HG03460 (cell line): ENCODE results near the gene TCF4.
A peak's percentile ranks its signal among the peaks of the same experiment; 100 is the strongest.

ENCODE experiments used
- ATAC-seq: cut with Tn5 transposase; IDR thresholded peaks from one replicate; pipeline ENCODE4 v1.9.1; 2021; ENCODE audit not compliant: unreplicated experiment

TCF4 gene

DNA sequence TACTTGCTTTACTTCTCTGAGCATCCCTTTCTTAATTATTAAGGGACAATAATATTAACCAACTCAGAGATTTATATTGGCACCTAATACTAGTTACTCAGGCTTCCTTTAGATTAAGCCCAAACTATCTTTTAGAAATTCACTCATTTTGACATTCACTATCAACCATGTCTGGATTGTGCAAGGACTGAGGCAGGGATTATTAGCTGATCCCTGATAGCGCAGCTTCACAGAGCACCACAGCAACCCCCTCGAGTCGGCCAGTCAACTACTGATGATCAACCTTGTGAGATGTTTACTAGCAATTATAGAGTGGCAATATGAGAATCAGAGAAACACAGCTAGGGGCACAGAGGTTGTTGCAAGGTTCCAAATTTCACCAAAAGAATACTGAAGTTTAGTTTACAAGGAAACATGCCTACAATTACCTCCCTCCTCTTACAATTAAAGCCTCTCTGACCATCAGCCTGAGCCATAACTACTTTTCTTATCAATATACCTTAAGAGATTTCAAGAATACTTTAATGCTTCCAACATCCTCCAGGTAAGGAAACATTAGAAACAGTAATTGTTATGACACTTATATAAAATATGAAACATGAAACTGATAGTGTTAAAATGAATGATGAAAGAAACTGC lies 191.6 kb downstream of the TCF4 start:
- ATAC-seq, result no peak

DNA sequence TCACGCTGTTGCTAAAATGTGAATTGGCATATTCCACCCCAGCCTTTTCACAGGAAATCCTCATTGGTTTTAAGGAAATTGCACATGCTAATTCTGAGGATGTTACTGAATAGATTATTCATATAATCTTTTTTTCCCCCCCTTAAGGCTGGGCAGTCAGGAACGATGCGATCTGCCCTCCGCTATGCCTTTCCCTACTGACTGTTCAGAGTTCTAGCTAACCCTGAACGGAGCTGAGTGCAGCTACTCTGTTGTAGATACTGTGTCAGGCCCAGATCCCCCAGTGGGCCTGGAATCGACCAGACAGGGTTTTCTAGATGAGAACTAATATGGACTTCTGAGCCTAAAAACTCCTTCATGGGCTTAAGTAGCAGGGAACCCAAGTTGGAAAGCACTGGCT lies 192.2 kb downstream of the TCF4 start:
- ATAC-seq, result no peak

DNA sequence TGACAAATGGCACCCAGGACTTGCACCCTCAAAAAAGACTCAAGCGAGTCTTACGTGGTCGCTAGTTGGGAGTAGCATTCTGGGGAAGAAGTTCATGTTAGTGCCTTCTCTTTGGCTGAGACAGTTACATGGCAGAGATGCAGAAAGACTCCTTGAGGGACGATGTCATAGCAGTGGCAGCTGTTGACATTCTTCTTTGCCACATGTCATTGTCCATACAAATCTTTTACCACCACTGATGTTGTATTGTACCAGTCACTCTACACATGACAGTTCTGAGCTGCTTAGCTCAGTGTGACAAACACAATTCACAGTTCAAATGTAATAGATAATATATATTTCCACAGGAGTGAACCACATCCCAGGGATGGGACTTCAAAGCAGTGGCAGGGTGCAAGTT lies 197.1 kb downstream of the TCF4 start:
- no peak for ATAC-seq

DNA sequence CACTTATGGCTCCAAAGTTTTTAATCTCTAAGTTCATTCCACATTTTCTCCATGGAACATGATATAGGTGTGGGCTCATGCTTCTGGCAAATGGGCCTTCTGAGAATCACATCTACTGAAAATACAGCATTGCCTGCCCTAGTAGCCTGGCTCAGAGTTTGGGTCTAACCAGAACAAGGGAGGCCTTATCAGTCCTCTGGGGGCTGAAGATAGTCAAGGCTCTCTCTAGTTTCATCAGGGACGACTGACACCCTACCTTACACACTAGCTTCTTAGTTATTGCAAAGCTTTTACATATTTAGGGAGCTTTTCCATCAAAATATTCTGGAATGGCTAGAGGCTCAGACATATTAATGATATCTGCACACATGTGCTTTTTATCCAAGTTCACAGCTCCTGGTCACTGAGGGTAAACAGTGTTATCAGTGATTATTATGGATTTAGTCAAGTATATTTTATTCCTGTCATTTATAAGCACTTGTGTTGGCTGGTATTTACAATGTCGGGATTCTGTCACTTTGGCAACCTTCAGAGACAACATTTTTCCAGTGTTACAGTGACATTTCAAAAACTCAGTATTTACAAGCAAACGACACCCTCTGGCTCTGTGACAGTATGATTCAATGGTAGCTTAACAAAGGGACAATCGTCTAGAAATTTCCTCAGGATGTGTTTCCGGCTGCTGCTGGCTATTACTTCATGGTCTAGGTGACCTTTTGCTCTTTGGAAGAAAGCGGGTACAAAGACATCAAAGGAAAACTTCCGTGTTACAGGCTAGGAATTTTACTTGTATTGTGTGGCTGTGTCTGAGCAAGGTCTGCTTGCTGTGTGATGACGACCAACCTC lies 200.6 kb downstream of the TCF4 start:
- ATAC-seq, result no peak

DNA sequence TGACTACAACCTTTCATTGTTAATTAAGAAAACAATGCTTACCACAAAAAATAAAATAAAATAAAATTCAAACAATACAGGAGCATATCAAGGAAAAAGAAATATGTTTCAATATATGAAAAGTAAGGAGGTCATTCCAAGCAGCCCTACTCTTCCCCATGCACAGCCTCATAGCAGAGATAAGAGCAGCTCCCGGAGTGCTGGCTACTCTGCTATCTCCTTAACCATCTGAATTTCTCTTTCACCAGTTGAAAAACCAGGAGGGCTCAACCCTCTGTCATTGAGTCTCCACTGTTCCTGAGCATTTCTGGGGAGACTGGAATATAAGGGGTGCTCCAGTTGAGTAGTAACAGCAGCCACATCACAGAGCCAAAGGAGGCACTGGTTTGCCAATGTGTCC lies 201.4 kb downstream of the TCF4 start:
- ATAC-seq, result no peak

DNA sequence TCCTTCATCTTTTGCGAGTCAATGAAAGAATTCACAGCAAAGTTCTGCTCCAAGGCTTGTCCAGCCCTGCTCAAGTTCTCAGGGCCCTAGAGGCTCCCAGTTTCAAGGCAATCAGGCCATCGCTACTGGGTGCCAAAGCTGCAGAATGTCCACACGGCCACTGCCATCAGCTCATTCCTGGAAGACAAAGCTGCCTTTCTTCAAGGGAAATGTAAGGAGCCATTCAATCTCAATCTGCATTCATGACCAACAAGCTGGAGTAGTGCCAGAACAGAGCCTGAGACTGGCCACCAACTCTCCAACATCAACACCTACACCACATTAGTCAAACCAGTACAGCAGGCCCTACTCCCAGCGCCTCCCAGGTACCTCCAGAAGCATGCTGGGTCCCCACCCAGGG lies 202.2 kb downstream of the TCF4 start:
- ATAC-seq, result no peak

DNA sequence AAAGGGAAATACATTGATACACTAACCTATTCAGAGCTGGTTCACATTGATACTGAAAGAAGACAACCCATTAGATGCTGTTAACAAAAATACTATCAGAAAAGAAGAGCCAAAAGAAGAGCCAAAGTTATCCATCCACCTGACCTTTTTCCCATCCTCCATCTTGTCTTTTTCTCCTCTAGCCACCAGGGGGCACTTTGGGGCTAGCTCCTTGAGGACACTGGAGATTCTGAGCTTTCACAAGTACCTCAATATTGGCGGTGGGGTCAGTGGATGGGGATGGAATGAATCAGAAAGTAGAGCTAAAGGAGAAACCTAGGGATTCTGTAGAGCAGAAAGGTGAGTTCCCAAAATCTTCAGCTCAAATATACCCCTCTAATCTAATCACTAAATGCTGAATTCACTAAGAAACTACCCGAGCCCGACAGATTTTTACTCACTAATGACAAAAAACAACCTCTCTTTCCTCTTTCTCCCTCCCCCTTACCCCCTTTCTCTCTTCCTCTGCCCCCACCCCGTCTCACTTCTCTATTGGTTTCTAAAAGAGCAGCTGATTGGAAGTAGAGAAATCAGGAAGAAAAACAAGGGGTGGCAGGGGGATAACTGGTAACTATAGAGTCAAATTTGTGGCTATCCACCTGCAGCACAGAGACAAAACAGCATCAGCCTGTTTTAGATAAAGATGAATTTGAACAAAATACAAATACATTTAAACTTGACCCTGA lies 203.3 kb downstream of the TCF4 start:
- no peak for ATAC-seq

DNA sequence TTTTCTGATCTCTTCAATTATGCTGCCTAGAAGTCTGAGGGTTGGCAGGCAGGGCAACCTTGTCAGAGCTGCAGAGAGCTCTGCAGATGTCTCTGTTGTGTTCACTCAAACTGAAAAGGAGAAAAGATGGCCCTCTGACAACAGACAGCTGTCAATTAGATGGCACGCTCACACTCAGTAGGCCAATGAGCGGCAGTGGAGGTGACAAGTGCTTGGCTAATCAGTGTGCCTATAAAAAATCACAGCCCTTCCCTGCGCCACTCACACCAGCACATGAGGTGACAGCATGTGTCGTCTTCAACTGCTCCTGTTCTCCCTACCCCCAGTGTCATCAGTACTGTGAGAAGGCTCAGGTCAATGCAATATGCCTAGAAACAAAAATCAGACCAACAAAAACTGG lies 203.9 kb downstream of the TCF4 start:
- ATAC-seq, result no peak

DNA sequence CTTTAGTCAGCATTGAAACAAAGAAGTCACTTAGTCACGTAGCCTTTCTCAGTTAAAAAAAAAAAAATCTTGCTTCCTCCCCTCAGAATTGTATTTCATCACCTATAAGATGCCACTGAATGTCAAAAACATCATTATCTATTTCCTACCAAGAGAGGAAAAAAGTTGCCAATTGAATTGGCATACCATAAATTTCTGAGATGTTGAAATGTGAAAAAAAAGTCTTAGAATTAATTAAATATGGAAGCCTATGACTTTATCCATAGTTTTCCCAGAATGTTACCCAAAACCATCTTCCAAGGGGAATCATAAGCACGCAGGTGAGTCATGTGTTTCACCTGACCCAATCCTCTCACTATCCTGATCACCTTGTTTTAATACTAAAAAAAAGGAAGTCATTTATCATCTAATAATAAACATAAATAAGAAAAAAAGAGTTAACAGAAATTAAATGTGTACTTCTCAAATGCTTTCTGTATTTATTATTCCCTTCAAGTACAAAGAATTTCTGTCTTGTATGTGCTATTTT lies 205.7 kb downstream of the TCF4 start:
- no peak for ATAC-seq

DNA sequence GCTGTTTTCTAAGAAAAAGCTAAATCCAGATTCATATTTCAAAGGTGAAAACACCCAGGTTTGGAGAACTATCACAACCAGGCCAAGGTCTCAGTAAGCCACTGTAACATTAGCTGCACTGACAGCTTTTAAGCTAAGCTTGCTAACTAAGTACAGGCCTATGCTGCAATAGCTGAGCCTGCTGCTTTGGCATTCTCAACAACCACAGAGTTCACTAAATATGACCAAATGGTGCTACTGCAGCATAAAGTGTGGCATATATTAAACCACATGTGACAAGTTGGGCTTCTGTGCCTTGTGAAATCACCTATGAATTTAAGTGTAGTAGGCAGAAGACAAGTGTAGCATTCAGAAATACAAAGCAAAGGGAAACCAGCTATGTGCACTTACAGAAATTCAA lies 206.7 kb downstream of the TCF4 start:
- ATAC-seq, result no peak

DNA sequence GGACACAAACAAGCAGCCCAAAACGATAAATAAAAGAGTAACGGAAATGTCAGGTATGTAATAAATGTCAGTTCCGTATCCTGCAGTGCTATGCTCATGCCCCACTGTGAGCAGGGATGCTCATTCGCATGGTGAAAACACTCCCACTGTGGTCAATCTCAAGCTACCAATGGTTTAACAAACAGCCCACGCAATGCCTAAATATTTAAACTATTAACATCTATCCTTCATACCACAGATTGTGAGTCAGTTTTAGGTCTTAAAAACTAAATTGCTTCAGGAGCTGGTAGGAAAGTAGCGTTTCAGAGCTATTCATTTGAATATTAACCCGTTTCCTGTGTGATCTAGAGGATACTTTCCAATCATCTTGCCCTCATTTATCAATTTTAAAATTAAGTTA lies 207.4 kb downstream of the TCF4 start:
- no peak for ATAC-seq

DNA sequence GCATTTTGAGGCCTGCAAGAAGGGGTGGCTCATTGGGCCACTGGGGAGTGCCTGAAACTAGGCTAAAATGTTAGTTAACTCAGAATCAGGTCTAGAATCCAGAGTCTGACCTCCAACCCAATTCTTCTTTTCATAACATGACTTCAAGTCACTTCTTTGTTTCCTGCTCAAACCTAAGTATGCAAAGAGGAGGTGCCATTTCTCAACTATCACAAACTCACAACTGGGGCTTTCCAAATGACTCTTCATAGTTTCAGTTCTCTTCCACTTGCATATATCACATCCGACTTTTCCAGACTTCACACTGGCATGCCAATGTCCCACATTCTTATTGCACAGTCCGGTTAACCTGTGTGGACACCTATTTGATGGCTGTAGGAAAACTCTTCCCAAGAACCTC lies 211.6 kb downstream of the TCF4 start:
- peak; percentile 95 for ATAC-seq

DNA sequence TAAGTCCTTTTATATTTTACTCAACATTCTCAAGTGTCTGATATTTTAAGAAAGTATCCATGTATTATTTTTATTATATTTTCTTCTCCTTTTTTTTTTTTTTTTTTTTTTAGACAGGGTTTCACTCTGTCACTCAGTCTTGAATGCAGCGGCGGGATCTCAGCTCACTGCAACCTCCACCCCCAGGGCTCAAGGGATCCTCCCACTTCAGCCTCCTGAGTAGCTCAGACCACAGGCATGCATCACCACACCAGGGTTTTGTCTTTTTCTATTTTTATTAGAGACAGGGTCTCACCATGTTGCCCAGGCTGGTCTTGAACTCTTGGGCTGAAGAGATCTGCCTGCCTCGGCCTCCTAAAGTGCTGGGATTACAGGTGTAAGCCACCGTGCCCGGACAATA lies 212.1 kb downstream of the TCF4 start:
- ATAC-seq, result no peak

DNA sequence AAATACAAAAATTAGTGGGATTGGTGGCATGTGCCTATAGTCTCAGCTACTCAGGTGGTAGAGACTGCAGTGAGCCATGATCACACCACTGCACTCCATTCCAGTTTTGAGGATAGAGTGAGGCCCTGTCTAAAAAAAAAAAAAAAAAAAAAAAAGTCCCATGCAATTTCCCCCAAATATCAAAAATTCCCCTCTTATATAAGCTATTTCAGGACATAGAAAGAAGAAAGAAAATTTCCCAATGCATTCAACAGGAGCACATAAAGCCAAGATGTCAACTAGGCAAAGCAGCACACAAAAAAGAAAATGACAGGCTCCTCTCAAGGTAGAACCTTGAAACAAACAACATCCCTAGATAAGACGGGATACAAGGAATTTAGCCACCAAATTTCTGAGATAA lies 213.3 kb downstream of the TCF4 start:
- no peak for ATAC-seq

DNA sequence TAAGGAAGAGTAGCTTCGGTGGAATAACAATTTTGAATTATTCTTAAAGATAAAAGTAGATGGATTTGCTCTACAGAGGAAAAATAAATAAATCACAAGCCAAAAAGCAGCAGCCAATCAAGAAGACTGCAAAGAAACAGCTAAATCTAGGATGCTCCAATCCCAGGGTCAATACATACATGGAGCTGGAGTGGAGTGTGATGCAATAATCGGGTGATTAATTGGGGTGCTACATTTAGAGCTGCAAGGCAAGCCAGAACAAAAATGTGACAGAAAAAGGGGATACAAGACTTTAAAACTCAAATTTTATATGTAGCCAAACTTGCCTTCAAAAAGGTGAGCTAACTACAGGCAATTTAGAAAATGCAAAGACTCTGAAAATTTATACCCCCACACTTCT lies 215.8 kb downstream of the TCF4 start:
- no peak for ATAC-seq

DNA sequence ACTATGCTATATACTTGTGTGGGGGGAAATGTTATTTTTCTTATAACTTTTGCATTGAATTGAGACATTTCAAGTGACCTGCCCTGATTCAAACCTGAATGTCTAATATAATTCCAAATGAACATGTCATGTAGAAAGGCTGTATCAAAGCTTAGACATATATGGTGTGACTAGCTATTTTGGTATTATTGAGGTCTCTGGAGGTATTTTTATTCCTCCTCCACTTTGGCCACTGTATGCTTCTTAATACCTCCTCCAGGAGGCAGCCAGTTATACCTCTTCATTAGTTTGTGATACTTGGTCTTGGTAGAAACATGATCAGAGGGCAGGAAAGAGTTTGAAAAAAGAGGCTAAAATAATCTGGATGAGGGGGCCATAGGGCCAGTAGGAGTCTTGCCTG lies 217.1 kb downstream of the TCF4 start:
- ATAC-seq, result no peak

DNA sequence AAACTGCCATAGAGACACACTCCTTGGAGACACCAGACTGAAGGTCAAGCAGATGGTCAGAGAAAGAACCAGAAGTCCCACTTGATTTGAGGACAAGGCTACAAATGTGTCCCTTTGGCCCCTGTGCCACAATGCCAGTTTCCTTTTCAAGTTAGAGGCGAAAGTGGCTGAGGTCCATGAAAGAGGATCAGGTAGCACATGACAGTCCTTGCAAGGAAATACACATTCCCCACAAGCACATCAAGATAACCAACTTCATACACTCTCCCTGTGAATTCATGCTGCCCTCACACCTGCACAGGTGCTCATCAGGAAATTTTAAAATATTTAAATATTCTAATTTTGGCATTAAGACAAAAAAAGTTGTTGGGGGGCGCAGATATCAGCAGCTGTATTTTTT lies 218.6 kb downstream of the TCF4 start:
- no peak for ATAC-seq

DNA sequence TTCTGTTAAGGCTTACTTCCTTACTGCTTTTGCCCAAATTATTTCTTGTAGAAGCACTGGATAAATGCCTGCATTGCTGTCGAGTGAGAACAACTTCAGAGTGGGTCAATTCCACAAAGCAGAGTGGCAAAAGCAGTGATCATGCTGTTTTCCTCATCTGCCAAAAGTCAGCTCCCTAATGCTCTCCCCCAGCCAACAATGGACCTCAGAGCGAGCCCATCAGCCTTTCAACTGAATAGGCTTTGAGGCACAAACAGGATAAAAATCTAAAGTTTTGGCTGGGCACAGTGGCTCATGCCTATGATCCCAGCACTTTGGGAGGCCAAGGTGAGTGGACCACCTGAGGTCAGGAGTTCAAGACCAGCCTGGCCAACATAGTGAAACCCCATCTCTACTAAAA lies 222.7 kb downstream of the TCF4 start:
- ATAC-seq, result no peak

DNA sequence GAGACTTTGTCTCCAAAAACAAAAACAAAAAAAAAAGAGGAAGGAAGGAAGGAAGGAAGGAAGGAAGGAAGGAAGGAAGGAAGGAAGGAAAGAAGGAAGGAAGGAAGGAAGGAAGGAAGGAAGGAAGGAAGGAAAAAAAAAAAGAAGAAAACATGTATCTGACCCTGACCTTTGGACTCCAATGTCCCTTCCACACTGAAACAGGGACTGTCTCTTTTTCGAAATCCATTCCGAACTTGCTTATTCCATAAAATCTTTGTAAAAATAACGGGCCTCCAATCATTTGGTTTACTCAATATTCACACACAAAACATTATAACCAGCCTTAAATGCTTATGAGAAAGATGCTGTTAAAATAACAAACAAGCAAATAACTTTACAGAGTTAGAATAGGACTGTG lies 225.7 kb downstream of the TCF4 start:
- no peak for ATAC-seq

DNA sequence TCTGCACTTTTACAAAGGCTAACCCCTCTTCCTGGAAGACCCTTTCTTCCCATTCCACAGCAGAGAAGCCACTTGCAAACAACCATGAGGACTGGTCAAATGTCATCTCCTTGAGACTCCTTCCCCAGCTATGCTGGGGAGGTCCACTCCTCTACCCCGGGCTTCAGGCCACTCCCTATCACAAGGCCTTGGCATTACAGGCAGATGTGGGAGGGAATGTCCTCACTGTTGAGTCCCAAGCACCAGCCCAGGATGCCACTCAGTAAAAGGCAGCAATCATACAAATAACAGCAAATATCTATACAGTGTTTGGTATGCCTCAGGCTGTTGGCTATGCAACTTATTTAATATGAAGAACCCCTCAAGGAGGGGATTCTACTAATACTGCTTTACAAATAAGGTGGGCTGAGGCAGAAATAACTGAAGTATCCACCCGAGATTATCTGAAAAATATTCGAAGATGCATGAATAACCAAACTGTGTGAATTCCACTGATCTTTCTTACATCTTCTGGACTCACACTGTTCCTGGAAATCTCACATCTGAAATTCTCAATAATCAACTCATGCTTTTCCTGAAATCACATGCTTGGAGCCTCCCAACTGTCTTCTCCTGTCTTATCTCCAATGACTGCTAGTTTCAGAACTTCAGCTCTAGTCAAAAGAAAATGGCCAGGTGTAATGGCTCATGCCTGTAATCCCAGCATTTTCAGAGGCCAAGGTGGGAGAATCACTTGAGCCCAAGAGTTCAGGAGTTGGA lies 226.3 kb downstream of the TCF4 start:
- ATAC-seq, result no peak

DNA sequence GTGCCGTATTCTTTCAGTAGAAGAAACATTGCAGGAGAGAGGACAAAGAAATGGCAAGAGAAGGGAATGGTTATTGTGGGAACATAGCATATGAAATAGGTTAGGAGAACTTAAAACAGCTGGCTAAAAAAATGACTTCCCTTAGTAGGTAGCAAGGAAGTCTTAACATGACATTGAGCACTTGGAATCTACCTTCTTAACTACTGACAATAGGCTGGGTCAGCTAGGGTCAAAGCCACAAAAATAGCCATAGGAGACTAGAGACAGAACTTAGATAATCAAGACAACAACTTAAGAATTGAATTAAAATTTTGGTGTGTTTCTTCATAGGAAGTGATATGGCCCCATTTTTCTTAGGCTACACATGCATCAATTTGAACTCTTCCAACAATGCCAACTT lies 227.9 kb downstream of the TCF4 start:
- ATAC-seq, result no peak
